ENCODE measurements around the gene SLU7.

Gene SLU7

GRCh38 chr5:160363660-160364395, 55.1 kb downstream of the SLU7 start:
- no peak for DNase-seq

- DNase-seq, result no peak
These were observed 55.7 kb downstream of the SLU7 start for GRCh38 chr5:160363211-160363610.

- DNase-seq, result no peak
These were observed 57.2 kb downstream of the SLU7 start for GRCh38 chr5:160361624-160362228.

GRCh38 chr5:160360310-160360709, 58.6 kb downstream of the SLU7 start:
- DNase-seq, result no peak

GRCh38 chr5:160359816-160360215, 59.1 kb downstream of the SLU7 start:
- DNase-seq, result no peak

- no peak for DNase-seq
These were observed 59.6 kb downstream of the SLU7 start for GRCh38 chr5:160359242-160359641.

GRCh38 chr5:160357861-160358411, 60.9 kb downstream of the SLU7 start:
- DNase-seq, result no peak

GRCh38 chr5:160357394-160357793, 61.5 kb downstream of the SLU7 start:
- no peak for DNase-seq

GRCh38 chr5:160356550-160357347, 62.1 kb downstream of the SLU7 start:
- no peak for DNase-seq

- DNase-seq, result no peak
These were observed 64.2 kb downstream of the SLU7 start for GRCh38 chr5:160354666-160355065.

GRCh38 chr5:160353379-160353778, 65.5 kb downstream of the SLU7 start:
- DNase-seq, result no peak

GRCh38 chr5:160352308-160352707, 66.6 kb downstream of the SLU7 start:
- DNase-seq, result no peak
